Epidermal melanocyte (primary cell): Measurements from ENCODE around the gene CHST3.
"Not testable (repeated sequence)": the region's sequence is repeated elsewhere in the genome, so short reads cannot be mapped to it uniquely, and the experiment has no call there.

ENCODE experiments used
- DNase-seq: peaks from one replicate; pipeline ENCODE4 v3.0.0; 2011; ENCODE audit warnings: low spot score; ENCODE audit not compliant: insufficient read length

CHST3 gene

GRCh38 chr10:71988895-71989294, 24.7 kb downstream of the CHST3 start:
- DNase-seq, result not testable (repeated sequence)

DNA sequence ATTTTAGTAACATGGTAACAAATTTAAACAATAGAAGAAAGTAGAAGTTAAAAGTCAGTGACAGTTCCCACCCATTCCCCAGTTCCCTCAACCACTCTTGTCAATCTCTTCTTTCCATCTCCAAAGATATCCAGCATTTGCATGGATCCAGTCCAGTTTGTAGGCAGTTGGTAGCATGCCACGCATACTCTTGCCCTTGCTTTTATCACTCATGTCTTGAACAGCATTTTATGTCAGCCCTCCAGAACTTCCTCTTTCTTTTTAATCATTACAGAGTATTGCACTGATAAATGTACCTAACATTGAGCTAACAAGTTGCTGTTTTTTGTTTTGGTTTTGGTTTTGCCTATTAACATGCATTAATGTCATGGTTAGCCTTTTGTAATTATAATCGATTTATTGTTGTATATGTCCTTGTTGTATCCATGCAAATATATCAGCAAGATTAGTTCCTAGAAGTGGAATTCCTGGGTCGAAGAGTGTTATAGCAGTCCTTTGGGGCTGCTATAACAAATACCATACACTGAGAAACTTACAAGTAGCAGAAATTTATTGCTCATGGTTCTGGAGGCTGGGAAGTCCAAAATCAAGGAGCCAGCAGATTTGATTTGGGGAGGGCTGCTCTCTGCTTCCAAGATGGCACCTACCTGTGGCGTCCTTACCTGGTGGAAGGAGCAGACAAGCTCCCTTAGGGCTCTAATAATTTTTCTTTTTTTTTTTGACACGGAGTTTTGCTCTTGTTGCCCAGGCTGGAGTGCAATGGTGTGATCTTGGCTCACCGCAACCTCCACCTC, 25.7 kb downstream of the CHST3 start:
- DNase-seq, result no peak

DNA sequence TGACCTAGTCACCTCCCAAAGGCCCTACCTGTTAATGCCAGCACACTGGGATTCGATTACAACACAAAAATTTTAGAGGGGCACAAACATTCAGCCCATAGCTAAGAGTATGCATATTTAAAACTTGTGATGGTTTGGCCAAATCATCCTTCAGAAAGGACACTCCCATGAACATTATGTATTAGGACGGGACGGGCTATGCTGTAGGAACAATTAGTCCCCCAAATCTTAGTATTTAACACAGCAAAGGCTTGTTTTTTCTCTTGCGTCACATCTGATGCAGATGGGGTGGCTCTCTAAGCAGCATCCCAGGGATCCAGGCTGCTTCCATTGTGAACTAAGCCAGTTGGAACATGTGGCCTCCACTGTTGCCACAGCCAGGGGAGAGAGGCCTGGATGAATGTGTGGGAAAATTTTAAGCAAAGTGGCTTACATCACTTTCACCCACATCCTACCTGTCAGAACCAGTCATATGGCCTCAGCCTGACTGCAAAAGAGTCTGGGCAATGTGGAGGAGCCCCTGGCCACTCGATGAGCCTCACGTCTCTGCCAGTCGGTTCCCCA, 26.6 kb downstream of the CHST3 start:
- DNase-seq, result no peak

- no peak for DNase-seq
Measured at GRCh38 chr10:71995449-71995848, 31.3 kb downstream of the CHST3 start.

GRCh38 chr10:71995887-71996575, 31.8 kb downstream of the CHST3 start:
- no peak for DNase-seq

GRCh38 chr10:71996592-71997371, 32.6 kb downstream of the CHST3 start:
- DNase-seq, result no peak

- no peak for DNase-seq
Measured at GRCh38 chr10:71998119-71998839, 34.1 kb downstream of the CHST3 start.

DNA sequence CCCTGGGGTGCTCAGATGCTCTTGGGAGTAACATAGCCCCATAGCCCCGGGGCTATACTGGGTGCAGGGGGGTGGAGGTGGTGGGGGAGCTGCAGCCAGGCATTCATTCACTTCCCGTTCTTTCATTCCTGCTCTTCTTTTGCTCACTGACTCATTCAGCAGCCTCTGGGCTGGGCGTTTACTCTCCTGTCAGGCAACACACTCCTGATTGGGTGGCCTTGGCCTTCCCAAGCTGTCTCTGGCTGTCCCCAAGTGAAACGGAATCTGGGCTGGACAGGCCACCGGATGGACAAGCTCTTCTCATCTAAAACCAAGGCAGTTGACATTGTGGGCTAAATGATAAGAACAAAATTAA, 34.6 kb downstream of the CHST3 start:
- no peak for DNase-seq

- DNase-seq, result peak; percentile 66
Measured at GRCh38 chr10:71999360-72000072, 35.3 kb downstream of the CHST3 start.

DNA sequence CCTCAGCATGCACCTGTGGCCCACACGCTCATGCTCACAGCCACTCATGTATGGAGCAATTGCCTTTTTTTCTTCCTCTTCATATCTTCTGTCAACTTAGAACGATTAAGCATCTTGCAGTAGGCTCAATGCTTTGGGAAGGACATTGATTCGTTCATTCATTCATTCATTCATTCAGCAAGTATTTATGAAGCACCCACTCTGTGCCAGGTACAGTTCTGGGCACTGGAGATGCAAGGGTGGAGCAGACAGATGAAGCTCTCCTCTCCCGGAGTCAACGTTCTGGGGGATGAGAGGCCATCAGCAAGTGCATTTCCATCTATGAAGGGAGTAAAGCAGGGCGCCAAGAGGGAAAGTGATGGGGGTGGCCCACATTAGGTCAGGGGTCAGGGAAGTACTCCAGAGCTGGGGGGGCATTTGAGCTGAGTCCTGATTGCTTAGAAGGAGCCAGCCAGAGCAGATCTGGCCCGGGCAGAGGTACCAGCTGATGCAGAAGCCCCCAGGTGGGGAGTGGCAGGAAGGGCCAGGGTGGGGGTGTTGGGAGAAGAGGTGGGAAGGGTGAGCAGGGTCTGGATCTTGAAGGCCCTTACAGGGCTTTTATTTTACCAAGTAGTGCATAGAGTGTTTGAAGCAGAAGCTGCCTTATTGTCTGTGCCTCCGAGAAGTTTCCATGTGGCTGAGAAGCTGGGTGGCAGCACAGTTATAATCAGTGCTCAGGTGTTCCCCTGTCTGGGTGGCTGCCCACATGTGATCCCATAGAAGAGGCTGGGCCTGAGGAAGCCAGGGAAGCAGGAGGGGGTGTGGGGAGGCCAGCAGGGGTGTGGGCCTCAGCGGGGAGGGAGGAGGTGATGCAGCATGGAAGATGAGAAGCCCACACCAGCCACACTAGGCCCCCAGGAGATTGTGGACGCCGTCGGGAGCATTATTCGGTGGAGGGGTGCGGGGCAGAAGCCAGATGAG, 36.2 kb downstream of the CHST3 start:
- no peak for DNase-seq

- no peak for DNase-seq
Measured at GRCh38 chr10:72001033-72001395, 36.8 kb downstream of the CHST3 start.

DNA sequence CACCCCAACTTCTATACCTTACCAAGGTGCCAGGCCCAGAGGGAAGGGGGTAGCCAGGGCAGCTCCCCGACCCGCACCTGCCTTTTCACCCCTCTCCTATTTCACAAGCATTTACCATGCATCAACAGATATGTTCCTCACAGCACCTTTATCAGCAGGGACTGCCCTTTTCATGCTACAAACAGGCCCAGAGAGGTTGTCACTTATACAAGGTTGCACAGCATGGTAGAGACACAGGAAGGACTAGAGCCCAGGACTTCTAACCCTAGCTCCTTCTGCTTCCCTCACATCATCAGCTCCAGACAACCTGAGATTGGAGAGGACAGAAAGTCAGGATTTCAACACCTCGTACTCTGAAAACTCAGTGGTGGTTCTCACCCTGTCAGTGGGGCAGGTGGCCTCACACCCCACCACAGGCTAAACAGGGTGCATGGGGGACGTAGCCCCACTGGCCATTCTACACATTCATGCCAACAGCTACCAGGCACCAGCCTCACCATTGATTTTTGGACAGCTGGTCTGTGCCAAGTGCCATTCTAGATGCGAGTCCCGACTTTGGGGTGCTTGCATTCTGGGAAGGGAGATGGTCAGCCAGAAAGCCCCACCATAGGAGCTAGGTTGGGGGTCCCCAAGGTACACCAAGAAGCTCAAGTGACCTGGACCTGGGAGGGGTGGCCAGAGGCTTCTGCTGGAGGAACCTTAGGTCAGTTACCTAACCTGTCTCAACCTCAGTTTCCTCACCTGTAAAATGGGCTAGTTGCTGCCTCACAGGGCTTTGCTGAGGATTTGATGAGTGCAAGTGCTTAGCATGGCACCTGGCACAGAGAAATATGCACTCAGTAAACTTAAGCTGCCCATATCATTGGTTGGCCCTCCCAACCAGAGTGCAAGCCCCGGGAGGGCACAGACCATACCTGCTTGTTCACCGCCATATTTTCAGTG, 38.4 kb downstream of the CHST3 start:
- no peak for DNase-seq

- DNase-seq, result no peak
Measured at GRCh38 chr10:72006026-72006425, 41.8 kb downstream of the CHST3 start.

GRCh38 chr10:72007246-72007892, 43.2 kb downstream of the CHST3 start:
- DNase-seq, result no peak

GRCh38 chr10:72008096-72008981, 44.1 kb downstream of the CHST3 start:
- DNase-seq, result no peak

DNA sequence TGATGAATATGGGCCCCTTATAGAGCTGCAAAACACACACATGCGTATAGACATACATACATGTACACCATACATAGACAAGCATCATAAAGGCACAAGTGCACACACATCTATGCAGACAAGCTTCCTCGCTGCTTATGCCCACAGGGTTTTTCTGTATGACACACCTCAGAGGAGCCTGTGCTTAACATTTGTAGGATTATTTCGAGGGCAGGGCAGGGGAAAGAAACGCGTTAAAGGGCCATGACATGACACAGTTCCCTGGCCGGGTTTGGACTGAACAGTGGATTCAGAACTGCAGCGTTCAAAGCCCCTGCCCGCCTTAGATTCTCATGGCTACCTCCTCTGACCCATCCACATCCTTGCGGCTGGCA, 44.8 kb downstream of the CHST3 start:
- DNase-seq, result no peak
